NCI-H82 treated with DMSO at 0.1 percent for 48 hours (cell line): ENCODE results near the gene NAA35.
"Not testable (repeated sequence)": the region's sequence is repeated elsewhere in the genome, so short reads cannot be mapped to it uniquely, and the experiment has no call there.

Source experiments
- DNase-seq: peaks from one replicate; lab custom pipeline; 2025; ENCODE audit not compliant: unreplicated experiment; lab: John Stamatoyannopoulos, UW

The NAA35 gene

DNA sequence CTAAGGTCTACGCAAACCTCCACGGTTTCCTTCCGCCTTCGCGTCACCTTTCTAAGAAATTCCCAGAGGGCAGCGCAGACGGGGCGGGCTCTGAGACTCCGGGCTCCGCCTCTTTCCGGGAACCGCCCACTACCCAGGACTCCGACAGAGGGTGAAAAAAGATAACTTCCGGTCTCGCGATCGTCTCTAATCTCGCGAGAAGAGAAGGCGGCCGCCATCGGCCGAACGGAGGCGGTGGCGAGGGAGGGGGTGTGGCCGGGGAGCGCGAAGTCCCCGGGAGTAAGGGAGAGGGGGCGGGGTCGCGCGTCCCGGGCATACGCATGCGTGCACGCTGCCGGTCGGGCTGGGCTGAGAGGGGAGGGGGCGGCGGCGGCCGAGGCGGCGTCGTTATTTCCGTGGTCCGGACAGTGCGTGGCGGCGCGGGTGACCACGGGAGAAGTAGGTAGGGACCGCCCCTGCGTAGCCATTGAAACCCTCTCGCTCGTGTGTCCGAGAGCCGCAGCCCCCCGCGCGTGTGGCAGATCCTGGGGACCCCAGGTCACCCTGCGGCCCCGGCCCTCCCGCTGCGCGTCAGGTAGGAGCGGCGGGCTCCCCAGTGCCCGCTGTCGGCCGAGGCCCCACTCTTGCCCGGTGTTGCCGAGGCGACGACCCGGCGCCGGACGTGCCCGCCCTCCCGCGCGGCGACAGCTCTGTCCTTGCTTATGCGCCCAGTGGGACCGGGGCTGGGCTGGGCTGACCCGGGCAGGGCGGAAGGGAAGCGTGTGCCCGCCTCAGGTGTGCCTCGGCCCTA is at the start of gene NAA35:
Gene NAA35, plus strand, starts transcription at position 315 of the 790 bp plus-strand sequence. CDS start 1,014 bp downstream, outside the sequence.
- DNase-seq: peak; percentile 97

DNA sequence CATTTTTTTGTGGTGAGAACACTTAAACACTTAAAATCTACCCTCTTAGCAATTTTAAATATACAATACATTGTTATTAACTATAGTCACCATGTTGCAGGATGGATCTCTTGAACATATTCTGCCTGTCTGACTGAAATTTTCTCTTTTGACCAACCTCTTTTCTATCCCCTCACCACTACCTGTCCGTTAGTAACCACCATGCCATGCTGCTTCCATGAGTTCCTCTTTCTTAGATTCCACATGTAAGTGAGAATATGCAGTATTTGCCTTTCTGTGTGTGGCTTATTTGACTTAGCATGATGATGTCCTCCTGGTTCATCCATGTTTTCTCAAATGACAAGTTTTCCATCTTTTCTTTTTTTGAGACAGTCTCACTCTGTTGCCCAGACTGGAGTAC is 48.5 kb upstream of the NAA35 start:
- no peak for DNase-seq

- no peak for DNase-seq
Measured at GRCh38 chr9:85895685-85896084, 45.3 kb upstream of the NAA35 start.

DNA sequence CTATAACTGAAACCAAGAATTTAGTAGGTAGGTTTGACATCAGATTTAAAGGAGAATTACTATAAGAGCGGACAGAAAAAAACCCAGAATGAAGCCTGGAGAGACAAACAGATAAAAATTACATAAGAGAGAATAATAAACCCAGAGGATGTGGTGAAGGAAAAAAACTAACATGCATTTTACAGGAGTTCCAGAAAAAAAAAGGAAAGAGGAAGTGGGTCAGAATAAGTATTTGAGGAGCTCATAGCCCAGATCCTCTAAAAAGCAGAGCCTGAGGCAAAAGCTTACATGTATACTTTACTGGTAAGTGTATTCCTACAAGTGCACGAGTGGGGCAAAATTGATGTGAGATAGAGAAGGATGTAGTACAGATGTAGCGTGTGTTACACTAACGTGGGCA is 43.1 kb upstream of the NAA35 start:
- no peak for DNase-seq

DNA sequence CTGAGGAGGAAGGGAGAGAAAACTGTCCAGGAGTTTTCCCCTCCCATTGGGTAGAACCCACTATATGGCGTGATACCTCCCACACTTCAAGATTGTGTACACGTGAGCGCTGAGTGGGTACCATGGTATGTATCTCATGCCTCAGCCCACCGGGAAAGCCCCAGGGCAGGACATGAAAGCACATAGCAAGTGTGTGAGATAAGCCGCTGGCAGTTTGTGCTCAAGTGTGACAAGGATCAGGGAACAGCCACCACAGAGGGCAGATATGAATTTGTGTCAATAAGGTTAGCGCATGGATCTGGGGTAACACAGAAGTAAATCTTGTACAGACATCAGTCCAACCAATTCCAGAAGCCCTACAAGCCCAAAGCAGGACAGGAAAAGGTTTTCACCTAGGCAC is 42.6 kb upstream of the NAA35 start:
- DNase-seq: no peak

DNA sequence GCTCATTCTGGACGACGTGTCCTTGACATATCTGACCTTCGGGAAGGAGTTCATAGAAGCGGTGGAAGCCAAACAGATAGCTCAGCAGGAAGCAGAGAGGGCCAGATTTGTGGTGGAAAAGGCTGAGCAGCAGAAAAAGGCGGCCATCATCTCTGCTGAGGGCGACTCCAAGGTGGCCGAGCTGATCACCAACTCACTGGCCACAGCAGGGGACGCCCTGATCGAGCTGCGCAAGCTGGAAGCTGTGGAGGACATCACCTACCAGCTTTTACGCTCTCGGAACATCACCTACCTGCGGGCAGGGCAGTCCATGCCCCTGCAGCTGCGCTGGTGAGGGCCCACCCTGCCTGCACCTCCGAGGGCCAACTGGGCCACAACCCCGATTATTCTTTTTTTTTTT is 41.6 kb upstream of the NAA35 start:
- no peak for DNase-seq

GRCh38 chr9:85900504-85901201 is 40.3 kb upstream of the NAA35 start:
- DNase-seq: peak; percentile 3

DNA sequence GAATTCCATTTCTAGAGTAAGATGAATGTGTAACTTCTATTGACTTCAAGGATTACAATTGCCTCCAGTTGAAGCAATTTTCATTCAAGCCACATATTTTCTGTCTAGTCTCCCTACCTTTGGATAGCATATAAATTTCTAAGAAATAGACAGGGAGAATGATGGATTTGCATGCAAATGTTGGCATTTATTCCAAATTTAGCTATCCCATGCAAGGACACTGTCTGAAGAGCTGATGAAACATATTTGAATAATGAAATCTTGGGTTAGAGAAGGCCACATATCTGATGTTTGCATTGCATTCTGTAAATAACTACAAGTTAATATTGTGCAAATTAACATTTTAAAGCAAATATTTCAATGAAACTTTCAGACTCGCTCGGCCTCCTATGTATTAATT is 36.0 kb upstream of the NAA35 start:
- no peak for DNase-seq

GRCh38 chr9:85905957-85906356 is 35.0 kb upstream of the NAA35 start:
- no peak for DNase-seq

- DNase-seq: peak; percentile 9
Measured at GRCh38 chr9:85909390-85909789, 31.6 kb upstream of the NAA35 start.

DNA sequence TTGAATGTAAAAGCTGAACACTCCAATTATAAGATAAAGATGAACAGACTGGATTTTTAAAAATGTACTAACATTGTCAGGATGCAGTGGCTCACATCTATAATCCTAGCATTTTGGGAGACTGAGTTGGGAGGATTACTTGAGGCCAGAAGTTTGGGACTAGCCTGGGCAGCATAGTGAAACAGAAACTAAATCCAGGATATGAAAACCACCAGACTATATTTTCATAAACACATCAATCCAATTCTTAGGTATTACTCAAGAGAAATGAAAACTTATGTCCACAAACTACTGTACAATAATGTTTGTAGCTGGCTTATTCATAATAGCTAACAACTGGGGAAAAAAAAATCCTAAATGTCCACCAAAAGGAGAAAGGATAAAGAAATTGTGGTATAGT is 26.8 kb upstream of the NAA35 start:
- no peak for DNase-seq

GRCh38 chr9:85917756-85918155 is 23.2 kb upstream of the NAA35 start:
- no peak for DNase-seq

DNA sequence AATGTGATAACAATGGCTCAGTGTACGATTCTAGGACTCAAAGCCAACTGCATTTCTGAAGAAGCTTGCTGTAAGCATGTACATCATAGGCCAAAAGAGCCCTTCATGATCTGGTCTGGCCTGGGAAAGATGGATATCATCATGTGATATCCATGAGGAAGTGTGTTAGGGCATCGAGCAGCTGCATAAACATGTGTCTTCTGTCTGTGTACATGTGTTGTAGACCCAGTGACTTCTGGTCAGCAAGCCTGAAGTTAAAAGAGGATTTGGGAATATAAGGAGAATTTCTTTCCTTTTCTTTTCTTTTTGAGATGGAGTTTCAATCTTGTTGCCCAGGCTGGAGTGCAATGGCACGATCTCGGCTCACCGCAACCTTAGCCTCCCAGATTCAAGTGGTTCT is 15.5 kb upstream of the NAA35 start:
- no peak for DNase-seq

- no peak for DNase-seq
Measured at GRCh38 chr9:85927076-85927475, 13.9 kb upstream of the NAA35 start.

DNA sequence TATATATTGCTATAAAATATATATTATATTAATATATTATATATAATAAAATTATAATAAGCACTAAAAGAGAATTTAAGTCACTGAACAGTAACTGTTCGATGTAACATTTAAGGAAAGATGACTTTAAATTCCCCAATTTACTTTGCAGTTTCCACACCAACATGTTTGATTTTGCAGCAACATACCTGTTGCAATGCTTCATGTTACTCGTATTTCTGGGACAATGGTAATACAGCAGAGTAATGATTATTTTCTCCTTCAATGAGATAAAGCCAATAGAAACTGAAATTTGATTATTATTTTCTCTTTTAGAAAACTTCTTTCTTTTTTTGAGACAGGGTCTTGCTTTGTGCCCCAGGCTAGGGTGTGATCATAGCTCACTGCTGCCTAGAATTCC is 9.5 kb upstream of the NAA35 start:
- no peak for DNase-seq

GRCh38 chr9:85935950-85936349 is 5.0 kb upstream of the NAA35 start:
- not testable (repeated sequence) for DNase-seq

DNA sequence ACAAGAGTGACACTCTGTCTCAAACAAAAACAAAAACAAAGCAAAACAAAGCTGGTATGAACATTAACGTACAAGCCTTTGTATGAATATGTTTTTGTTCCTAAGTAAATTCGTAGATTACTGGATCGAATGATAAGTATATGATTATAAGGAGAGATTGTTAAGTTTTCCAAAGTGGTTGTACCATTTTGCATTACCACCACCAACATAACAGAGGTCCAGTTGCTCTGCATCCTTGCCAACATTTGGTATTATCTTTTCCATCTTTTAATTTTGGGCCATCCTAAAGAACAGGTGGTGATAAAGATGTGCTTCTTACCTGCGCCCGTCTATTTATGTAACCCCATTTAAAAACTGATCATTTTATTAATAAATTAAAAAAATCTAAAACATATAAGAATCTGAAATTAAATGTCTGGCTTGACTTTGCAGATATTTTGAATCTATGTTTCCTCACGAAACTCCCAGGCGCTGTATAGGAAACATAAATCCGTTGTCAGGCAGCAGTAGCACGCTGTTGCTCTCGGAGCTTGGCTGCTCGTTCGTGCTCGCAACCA is 593 bp upstream of the NAA35 start:
- no peak for DNase-seq

- DNase-seq: no peak
Measured at GRCh38 chr9:85941622-85941940, 635 bp downstream of the NAA35 start.

DNA sequence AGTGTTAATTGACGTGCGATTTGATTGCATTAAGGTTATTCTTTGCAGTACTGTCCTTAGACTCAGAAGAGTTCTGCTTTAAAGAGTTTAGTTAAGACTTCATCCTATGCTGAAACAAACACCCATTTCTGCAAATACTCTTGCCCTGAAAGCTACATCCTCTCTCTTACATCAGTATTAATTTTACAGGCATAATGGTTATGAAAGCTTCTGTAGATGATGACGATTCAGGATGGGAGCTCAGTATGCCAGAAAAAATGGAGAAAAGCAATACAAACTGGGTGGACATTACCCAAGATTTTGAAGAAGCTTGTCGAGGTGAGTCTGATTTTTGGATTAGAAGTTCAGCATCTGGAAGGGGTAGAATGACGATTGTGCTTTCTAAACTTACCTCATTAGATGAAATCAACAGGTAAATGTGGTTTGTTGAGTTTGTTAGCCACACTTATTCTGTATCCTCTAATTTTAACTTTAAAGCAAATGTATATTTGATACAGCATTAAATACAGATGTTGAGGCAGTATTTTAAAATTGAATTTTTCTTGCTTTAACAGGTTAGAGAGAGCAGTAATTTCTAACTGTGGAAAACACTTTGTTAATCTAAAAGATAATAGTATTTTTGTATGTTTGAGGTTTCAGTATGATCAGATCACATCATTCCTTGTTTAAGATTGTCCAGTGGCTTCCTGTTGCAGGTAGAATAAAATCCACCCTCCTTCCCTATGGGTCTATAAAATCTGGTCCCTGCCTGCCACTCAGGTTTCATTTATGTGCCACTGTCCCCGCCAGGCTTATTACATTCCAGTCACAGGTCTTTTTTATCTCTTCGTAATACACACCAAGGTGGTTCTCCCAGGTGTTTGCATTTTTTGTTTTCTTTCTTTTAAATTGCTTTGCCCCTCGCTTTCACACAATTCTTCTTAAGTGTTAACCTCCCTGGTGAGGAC is 1.3 kb downstream of the NAA35 start:
- no peak for DNase-seq

DNA sequence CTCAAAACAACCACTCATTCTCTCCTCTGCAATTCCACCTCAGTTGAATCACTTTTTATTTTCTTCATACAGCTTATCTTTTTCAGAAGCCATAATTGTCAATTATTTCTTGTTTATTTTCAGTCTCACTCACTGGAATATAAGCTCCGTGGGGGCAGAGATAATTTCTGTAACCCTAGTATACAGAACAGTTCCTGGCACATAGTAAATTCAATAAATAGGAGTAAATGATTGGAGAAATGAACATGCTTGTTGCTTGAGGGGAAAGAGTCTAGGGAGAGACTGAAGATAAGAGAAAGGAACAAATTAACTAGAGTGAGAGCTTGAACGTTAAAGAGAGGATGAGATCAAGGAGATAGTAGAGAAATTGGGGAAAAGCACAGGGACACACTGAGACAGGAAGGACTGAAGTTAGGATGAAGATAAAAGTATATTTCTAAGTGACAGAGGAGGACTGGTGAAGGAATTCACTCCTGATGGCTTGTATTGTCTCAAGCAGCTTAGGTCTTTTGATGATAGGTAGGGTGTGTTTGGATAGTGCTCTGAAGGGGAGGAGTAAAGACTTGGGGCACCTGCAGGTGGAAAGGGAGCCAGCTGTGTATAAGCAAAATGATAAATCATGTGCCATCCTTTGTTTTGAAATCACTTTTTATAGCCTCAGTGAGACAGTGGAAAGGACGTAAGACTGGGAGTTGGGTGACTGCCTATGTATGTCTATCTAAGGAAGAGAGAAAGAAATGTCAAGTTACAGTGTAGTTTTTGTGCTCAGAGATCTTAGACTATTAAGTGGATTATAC is 2.2 kb downstream of the NAA35 start:
- no peak for DNase-seq
